Right ventricle myocardium inferior (tissue), 1 donor: ENCODE measurements around the gene RER1. TPM values are rescaled to one million over a fixed set of nuclear protein-coding genes. Genes with fewer than 3 reads are reported as not detected.
A peak's percentile ranks its signal among the peaks of the same experiment; 100 is the strongest.

Experiments used
- ATAC-seq: fragments of 200-7000 bp; cut with Tn5 transposase; one replicate; pipeline ENCODE4 v1.9.1; 2020; ENCODE audit warnings: mild to moderate bottlenecking, moderate library complexity
- DNase-seq: peaks from one replicate; pipeline ENCODE4 v3.0.0; 2021; ENCODE audit errors: missing footprints
- intact Hi-C: fragments of 100-400 bp; cut with DNase I; formaldehyde crosslinking; loops from one replicate; pipeline ENCODE4 v1.11.0; 2022
- total RNA-seq: library from RNA; stranded (reverse); fragmentation: NEBNext Ultra II Directional; extraction: Animal tissue kit (Norgen Biotek cat#: 25700); gene quantifications from one replicate; pipeline ENCODE4 v1.2.1, GENCODE V29; 2021
- donor health status: DM: no; HTN: yes; CAD: no; lungs with severe emphysema.

Gene RER1
- total RNA-seq, 1 donor from 2014 or later, result 85.8 TPM

DNA sequence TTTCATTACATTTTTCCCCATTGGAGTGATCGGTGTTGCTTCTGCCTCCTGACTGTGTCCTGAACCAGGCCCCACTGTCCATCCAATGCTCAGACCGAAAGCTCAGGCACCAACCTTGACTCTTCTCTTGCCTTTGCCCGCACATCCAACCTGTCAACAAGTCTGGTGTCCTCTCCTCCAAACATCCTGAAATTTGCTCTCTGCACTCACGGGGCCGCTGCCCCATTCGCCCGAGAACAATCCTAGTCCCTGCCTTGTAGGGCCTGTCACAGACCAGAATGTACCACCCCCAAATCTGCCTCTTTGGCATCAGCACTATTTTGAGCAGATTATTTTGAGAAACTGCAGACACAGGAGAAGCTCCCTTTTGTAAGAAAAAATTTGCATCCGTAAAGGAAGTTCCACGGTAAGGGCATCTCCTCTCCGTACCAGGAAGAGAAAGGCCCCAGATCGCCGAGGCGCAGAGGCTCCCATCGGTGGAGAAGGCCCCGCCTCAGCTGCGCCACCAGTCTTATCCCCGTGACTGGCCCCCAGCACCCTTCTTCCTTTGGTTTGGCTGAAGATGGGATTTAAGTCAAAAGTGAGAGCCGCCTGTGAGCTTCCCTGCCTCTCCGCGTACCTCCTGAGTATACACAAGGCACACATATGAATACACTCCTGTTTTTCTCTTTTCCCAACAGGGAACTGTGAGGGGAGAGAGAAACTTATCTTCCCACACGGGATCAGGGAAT is 7.3 kb upstream of the RER1 start:
- intact Hi-C loops, result loop anchor here (5.0 kb wide), 1 partner anchor 67 kb away; no protein-coding TSS in a partner anchor
- DNase-seq (peak; percentile 15), ATAC-seq (no peak)

DNA sequence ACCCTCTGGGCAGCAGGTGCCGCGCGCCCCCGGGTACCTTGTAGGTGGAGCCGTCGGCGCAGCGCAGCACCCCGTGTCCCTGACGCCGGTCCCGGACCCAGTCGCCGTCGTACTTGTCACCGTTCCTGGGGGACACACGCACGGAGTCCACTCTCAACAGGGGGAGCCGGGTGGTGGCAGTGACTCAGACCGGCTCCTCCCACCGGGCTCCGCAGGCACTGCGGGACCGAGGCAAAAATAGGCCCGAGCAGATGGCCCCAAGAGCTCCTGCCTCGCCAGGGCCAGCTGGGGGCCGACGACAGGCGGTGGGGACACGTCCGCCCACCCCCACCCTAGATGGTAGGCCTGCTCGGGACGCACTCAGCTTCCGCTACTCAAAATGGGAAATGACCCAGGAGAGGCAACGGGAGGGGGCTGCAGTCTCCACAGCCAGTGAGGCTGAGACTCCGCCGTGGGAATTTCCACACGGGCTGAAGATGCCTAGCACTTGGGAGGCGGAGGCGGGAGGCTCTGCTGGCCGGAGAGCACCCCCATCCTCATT is 6.6 kb upstream of the RER1 start:
- no peak for ATAC-seq
- intact Hi-C loops, result loop anchor here (5.0 kb wide), 1 partner anchor 68 kb away; no protein-coding TSS in a partner anchor
- DNase-seq, result peak; percentile 58

DNA sequence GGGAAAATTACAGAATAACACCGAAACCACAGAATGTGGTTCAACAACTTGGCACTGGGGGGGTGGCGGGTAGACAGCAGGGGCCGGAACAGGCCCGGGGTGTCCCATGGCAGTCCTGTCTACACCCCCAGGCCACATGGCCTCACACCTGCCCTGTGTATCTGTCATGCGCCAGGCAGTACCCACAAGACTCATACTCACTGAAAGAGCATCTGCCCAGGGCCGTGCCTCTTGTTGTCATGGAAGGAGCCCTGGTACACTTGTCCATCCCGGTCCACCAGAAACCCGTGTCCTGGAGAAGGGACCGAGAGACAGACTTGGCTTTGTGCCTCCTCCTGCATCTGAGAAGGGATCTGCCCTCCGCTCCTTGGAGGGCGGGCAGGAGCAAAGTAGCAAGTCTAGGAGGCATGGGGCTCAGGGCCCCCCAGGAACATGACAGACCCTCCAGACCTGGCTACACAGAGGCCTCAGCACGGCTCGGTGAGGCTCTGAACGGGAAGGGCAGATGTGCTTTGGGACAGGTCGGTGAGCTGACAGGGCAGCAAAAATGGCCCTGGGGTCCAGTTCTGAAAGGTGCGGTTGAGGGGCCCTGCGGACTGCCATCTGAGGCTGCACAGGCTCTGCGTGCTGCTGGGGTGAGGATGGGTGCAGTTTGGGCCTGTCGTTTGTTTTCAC is 5.9 kb upstream of the RER1 start:
- intact Hi-C loops, result no loop called here
- peak; percentile 54 for DNase-seq
- no peak for ATAC-seq

DNA sequence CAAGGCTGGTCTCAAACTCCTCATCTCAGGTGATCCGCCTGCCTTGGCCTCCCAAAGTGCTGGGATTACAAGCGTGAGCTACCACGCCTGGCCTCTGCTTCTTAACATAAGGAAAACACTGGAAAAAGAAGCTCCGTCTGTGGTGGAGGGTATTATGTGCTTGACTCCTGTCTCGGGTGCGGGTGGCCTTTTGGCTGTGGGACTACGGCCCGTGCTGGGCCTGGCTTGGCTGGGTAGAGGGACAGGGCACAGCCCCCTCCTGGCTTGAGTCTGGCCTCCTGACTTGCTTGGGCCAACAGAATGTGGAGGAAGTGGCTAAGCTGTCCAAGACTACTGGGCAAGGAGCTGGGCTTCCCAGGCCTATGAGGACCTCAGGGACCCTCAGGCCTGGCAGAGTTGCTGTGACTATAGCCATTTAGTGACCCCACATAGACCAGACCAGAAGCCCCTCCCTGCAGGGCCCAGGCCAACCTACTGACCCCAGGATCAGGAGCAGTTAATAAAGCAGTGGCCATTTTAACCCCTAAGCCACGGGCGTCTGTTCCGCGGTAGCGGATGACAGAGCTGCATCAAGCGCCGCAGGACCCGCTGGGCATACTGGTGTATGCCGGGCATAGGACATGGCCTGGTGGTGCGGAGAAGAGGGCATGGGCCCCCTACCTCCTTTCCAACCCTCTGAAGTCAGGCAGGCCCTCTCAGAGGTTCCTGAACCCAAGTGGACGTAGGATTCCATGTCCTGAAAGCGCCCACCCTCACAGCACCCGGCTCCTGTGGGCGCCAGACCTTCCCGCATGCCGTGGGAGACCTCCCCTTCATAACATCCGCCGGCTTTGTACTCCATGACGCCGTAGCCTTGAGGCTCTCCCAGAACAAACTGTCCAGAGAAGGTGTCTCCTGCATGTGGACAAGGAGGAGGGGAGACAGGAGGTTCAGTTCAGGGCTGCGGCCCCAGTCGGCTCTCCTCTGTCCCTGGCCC is 4.7 kb upstream of the RER1 start:
- intact Hi-C loops, result no loop called here
- DNase-seq, result peak; percentile 60

DNA sequence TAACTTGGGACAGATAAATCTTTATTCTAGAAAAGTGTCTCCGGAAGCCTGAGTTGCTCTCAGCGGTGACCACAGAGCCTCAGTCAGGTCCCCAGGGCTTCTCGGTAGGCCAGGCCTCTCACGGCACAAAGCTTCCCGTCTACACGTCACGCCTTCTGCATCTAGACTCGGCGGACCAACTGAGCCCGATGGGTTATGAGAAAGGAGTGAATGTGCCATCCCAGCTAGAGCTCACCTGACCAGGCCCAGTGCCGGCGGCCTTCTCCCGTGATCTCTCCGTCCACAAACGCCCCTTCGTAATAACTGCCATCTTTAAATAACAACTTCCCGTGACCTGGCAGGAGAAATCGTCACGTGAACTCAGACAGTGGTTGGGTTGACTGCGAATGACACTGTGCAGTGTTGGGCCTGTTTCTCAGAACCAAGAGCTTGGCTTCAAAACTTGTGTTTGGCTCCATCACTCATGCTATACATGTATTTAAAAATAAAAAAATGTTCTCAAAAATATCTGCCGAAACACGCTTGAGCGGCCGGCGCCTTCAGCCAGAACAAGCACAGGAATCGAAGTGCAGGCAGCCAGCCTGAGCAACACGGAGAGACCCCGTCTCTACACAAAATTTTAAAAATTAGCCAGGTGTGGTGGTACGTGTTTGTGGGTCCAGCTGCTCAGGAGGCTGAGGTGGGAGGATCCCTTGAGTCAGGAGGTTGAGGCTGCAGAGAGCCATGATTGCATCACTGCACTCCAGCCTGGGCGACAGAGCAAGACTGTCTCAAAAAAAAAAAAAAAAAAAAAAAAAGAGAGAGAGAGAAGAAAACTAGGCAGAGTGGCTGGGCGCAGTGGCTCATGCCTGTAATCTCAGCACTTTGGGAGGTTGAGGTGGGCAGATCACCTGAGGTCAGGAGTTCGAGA is 3.4 kb upstream of the RER1 start:
- DNase-seq, result peak; percentile 62
- intact Hi-C loops, result no loop called here

More for the DNA sequence above, 4.7 kb upstream of the RER1 start:
- no peak for ATAC-seq

DNA sequence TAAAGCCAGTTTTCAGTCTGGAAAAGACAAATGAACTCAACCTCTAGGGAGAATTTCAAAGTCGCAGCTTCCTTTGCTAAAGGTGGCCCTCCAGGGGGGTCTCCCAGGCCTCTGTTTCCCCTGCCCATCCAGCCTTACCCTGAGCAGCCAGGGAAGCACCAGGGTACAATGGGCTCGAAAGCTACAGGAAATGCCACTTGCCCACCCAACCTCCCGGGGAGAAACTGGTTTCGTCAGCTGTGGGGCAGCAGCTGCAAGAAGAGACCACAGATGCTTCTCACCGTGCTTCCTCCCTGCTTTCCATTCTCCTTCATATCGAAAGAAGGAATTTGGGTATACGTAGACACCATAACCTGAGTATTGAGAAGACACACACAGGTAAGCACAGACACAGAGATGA is 2.0 kb upstream of the RER1 start:
- intact Hi-C loops, result no loop called here
- no peak for DNase-seq
- no peak for ATAC-seq

More for the DNA sequence above, 3.4 kb upstream of the RER1 start:
- no peak for ATAC-seq

DNA sequence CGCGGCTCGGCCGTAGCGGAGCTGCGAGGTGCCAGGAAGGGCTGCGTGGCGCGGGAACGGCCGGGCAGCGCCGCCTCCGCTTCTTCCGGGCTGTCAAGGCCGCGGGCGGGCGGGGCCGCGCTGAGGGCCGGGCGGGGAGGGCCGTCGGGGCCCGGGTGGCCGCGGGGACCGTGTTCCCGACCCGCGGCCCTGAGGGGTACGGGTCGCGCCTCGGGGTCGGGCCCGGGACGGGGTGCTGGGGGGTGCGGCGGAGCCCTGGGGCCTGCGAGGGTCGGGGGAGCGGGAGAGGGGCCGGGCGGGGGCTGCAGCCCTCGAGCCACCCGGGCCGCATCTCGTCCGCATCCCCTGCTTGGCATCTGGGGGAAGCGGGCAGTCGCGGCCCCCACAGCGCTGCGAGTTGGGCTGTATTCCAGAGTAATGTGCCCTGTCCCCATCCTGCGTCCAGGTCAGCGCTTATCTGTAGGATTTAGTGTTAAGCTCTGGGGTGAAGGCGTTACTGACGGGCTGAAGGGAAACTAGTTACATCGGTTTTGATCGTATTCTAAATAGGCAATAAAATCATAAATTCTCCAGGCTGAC is 379 bp downstream of the RER1 start:
- intact Hi-C loops, result no loop called here
- DNase-seq (no peak), ATAC-seq (no peak)

DNA sequence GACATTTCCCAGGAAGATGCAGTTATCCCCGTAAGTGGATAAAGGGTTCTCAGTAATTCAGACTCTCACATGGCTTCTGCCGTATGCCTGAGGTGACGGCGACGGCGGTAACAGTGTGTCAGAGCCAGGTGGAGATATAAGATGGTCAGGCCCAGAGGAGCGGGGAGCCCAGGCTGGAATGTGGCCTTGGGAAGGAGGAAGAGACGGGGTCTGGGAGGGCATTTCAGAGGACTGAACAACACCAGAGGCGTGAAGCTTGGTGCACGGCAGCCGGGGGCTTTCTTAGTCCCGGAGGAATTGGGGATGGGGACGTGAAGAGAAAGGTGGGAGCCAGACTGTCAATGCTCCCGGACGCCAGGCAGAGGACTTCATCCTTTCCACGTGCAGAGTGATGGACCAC is 1.0 kb downstream of the RER1 start:
- intact Hi-C loops, result no loop called here
- no peak for DNase-seq
- no peak for ATAC-seq

DNA sequence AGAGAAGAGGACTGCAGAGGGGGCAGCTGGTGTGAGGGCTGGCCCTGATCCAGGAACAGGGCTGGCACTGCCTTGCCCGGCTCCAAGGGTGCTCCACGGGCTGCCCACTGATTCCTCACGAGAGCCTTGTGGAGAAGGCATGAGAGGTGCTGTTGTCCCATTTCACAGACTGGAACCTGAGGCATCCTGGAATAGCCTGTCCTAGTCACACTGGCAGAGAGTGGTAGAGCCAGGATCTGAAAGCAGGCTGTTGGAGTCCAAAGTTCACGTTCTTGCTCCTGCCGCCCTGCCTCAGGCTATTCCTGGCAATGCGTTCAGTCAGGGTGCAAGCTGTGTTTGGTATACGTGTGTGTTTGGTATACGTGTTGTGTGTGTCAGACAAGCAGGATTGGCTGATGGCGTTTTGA is 1.8 kb downstream of the RER1 start:
- DNase-seq, result no peak
- intact Hi-C loops, result no loop called here
- ATAC-seq, result no peak

DNA sequence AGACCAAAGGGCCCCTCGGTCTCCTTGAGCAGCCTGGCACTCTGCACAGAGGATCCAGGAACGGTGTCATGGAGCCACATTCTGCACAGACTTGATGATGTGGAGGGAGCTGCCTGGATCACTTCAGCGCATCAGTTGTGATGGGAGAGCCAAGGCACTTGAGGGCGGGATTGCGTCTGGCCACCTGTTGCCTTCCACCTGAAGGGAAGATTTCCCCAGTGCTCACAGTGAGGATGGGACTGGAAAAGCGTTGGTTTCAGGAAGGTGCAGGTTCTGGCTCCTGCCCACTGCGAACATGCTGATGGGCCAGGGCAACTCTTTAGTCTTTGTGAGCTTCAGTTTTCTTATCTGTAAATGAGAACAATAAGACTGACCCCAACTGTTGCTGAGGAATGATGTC is 2.6 kb downstream of the RER1 start:
- intact Hi-C loops, result no loop called here
- ATAC-seq (no peak), DNase-seq (no peak)

DNA sequence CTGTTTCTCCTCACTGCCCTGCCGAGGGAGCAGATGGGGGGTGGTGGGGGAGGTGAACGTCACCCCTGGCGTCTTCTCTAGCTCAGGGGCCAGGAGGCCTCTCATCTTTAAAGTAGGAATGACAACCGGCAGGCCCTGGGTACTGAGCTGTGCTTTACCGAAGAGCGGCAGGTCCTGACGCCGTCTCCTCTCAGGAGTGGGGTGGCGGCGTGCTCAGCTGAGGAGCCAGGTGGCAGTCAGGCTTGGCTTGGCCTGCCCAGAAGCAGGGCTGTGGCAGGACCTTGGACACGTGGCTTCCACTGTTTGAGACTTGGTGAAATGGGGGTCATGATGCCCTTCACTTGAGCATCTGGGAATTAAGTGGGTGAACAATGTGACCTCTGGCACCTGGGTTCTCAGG is 3.1 kb downstream of the RER1 start:
- DNase-seq (no peak), ATAC-seq (no peak)
- intact Hi-C loops, result no loop called here

DNA sequence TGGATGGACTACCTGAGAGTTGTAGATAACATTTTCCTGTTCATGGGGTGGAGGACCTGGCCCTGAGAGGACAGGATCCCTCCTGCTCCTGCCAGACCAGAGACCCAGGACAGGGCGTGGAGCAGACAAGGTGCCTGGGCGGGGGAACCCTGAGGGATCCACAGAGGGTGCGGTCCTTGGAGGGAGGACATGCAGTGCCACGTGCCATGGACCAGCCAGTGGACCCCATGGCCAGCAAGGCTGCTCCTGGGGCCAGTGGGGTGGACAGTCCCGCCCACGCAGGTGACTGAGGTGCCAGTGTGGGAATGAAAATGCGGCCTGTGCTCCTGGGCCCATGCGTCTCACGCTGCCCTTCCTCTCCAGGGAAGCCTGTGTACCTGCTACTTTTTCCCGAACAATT is 3.6 kb downstream of the RER1 start:
- DNase-seq (no peak), ATAC-seq (no peak)
- intact Hi-C loops, result no loop called here

DNA sequence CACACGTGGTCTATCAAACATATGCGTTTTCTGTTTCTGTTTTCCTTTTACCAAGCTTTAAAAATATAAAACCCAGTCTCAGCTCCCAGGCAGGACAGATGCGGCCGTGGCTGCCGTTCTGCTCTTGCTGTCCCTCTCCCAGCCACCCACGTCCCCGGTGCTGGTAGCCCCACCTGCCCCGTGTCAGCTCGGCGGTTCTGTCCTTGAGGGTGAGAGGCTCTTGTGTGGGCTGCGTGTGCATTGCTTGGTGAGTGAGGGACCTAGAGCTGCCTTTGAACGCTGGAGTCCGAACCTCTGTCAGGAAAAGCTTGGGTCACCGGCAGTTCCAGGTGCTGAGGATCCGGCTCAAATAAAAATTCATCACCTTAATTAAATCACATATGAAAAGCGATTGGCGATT is 4.4 kb downstream of the RER1 start:
- no peak for ATAC-seq

DNA sequence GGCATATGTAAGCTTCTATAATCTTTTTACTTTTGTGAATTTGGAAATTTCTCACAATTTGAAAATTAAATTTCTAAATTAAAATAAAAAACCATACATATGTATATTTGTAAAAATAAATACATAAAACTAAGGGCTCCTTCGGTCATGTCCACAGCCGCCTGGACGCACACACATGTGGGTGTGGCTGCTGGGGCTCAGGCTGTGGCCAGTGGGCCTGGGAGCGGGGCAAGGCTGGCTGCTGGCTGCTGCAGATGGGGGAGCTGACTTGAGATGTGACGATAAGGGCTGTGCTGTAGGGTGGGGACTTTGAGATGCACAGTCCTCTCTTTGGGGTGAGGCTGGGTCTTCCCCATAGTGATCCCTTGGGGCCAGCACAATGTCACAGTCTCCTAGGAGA is 4.8 kb downstream of the RER1 start:
- intact Hi-C loops, result no loop called here
- ATAC-seq (no peak), DNase-seq (no peak)

More for the DNA sequence above, 4.4 kb downstream of the RER1 start:
- intact Hi-C loops, result no loop called here
- no peak for DNase-seq

DNA sequence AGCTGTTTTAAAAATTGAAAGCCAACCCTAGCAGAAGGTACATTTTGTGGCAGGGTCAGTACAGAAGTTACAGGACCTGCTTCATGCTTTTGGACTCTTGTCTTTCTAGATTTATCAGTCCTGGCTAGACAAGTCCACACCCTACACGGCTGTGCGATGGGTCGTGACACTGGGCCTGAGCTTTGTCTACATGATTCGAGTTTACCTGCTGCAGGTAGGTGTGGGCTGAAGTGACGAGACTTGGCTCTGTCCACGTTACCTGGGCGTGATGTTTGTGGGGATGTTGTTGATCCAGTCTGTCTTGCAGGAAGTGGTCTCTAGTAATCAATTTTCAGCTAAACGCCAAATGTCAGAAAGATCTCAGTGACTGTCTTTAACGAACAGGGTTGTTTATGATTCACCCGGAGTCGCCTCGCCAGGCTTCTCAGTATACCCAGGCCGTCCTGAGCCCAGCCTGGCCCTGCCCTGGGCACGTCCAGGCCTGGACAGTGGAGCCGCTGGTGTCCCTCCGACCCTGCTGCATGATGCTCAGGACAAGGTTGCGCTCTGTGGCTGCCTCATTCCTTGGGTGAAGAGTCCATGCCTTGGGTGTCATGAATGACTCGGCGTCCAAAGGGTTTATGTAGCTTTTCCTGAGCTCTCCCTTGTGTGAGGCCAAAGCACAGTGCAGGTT is 5.5 kb downstream of the RER1 start:
- no peak for ATAC-seq
- no peak for DNase-seq
- intact Hi-C loops, result no loop called here

DNA sequence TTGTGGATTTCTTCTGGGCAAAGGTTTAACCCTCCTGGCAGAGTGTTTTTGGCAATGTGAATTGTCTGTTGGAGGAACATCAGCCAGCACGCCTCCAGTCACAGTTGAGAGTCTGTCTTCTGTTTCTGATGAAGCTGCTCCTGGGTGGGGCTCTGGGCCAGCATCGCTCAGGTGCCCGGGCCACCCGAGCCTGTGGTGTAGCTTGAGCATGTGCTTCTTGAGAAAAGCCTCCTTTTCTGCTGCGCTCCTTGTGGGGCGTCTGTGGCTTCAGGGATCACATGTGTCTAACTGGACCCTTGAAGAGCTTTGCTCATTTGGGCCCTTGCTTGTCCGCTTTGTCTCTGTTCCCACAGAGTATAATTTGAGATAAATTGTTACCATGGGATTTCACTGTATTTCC is 7.2 kb downstream of the RER1 start:
- DNase-seq, result no peak
- intact Hi-C loops, result no loop called here
- ATAC-seq, result no peak

DNA sequence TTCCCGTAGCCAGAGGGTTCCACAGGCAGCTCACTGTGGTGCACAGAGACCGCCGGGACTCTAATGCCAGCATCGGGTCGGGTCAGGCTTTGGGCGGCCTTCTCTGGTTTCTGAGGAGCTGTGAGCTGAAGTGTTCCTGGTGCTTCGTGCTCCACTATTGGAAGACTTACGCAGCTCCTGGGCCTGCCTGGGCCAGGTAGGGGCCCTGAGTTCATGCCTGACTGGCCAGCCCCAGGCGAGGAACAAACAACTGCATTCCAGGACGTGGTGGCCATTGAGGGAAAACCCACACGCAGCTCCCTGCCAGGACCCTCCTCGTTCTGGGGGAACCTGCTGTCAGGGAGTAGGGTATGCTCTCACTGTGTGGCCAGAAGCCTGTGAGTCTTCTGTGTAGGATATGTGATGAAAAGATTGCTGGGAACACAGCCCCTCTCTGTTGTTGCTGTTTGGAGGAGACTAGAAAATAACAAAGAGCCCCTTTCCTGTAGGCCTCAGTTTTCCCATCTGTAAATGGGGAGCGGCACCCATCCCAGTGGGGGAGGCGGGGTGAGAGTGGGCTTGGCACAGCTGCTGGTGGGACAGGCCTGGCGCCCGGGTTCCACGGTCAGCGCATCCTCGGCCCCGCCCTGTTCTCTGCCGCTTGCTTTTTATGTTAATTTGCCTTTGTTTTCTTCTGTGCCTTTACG is 8.4 kb downstream of the RER1 start:
- no peak for DNase-seq
- intact Hi-C loops, result no loop called here

More for the DNA sequence above, 8.4 kb downstream of the RER1 start:
- no peak for ATAC-seq
